Right hindlimb (tissue), 1 donor: ENCODE data around the gene LRRTM2.
"Not testable (repeated sequence)": the region's sequence is repeated elsewhere in the genome, so short reads cannot be mapped to it uniquely, and the experiment has no call there.

Experiments used
- DNase-seq: peaks from one replicate; pipeline ENCODE4 v3.0.0-alpha.2; 2018

LRRTM2 gene

GRCh38 chr5:138837160-138837559, 38.0 kb downstream of the LRRTM2 start:
- DNase-seq: no peak

GRCh38 chr5:138834853-138835252, 40.3 kb downstream of the LRRTM2 start:
- DNase-seq: not testable (repeated sequence)

GRCh38 chr5:138833726-138834480, 41.2 kb downstream of the LRRTM2 start:
- DNase-seq: no peak

DNA sequence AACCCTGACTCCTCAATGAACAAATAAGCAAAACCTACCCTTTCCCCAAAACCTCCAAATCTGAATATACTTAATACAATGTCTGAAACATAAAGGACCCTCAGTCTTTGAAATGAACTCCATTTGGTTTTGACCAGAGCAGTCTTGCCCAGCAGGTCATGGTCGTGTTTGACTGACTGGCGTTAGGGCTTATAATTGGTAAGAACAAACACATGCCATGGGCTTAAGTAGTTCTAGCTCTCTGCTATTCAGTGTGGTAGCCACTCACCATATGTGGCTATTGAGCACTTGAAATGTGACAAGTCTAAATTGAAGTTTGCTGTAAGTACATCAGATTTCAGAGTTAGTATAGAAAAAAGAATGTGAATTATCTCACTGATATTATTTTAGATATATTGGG, 42.1 kb downstream of the LRRTM2 start:
- DNase-seq: no peak

- DNase-seq: no peak
Observed at GRCh38 chr5:138832218-138832617, 42.9 kb downstream of the LRRTM2 start.

DNA sequence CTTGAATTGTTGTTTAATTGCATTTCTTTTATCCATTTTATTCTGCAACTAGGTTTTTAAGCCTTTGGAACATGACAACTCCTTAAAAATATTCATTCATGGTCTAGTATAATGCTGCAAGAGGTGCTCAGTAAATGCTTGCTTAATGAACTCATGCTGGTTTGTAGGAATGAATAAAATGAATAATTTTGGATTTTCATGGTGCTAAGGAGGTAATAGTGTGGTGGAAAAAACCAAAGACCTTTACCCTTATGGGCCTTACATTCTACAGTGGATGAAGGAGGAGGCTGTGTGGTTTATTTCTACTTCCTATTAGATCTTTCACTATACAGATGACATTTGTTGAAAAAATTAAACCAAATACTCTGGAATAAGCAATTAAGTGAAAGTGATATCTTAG, 43.4 kb downstream of the LRRTM2 start:
- DNase-seq: no peak

- no peak for DNase-seq
Observed at GRCh38 chr5:138829341-138829740, 45.8 kb downstream of the LRRTM2 start.

DNA sequence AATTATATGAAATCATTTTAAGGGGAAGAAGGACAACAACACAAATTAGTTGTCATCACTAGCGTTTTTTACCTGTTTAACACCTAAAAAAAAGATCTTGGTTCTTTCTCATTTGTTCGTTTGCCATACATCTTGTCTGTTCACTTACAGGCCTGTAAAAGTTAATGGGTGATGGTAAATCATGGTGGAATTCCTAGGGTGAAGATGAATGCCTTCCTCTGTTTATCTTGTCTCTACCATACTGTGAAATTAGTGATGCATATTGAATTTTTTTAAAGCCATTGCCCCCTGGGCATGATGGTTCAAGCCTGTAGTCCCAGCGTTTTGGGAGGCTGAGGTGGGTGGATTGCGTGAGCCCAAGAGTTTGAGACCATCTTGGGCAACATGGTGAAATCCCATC, 46.6 kb downstream of the LRRTM2 start:
- DNase-seq: no peak

- no peak for DNase-seq
Observed at GRCh38 chr5:138824924-138825863, 49.9 kb downstream of the LRRTM2 start.

DNA sequence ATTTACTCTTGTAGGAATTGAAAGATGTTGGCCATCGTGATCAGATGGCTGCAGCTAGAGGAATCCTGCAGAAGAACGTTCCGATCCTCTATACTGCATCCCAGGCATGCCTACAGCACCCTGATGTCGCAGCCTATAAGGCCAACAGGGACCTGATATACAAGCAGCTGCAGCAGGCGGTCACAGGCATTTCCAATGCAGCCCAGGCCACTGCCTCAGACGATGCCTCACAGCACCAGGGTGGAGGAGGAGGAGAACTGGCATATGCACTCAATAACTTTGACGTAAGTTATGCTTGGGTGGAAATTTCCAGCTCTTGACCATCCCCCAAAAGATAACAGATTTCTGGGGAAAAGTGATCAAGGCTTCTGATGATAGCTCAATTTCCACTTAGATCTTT, 50.6 kb downstream of the LRRTM2 start:
- DNase-seq: no peak

DNA sequence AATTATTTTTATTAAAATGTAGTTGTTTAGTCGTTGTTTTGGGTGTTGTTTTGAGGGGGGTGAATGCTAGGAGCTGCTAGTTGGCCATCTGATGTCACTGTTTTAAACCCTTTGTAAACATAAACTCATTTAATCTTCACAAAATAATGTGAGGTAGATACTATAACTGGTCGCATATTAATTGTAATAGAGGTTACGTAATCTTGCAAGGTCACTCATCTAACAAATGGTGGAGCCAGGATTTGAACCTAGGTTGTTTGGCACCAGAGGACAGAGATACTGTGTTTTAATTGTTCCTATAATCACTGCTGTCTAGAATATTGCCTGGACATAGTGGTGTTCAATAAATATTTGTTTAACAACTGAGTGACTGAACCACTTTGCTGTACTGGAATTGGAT, 54.4 kb downstream of the LRRTM2 start:
- DNase-seq: no peak

- peak; percentile 77 for DNase-seq
Observed at GRCh38 chr5:138819081-138819480, 56.1 kb downstream of the LRRTM2 start.
